HAP-1 (cell line): ENCODE results near the gene REG3G.

Source experiments
- DNase-seq, 2 experiments: peaks; one replicate each; pipeline ENCODE4 v3.0.0-alpha.2; 2016 to 2020; ENCODE audit warnings: low spot score in 2 of 2
- H3K27me3 ChIP-seq: fragments of 250-450 bp; sonication (Bioruptor Pico); 2 replicates; pipeline ENCODE4 v1.5.1; 2020; ENCODE audit warnings: low read depth, mild to moderate bottlenecking, moderate library complexity
- H3K36me3 ChIP-seq: fragments of 250-450 bp; sonication (Bioruptor Pico); replicated peaks from 2 replicates; pipeline ENCODE4 v1.5.1; 2020; ENCODE audit warnings: mild to moderate bottlenecking
- H3K4me1 ChIP-seq: fragments of 250-450 bp; sonication (Bioruptor Pico); 2 replicates; pipeline ENCODE4 v1.5.1; 2020; ENCODE audit warnings: mild to moderate bottlenecking
- H3K4me3 ChIP-seq: fragments of 250-450 bp; sonication (Bioruptor Pico); 2 replicates; pipeline ENCODE4 v1.5.1; 2020; ENCODE audit warnings: mild to moderate bottlenecking, moderate library complexity
- H3K9me3 ChIP-seq: fragments of 250-450 bp; sonication (Bioruptor Pico); 2 replicates; pipeline ENCODE4 v1.5.1; 2020; ENCODE audit warnings: mild to moderate bottlenecking, moderate library complexity
- in situ Hi-C: fragments of 300-500 bp; cut with MboI; formaldehyde crosslinking; loops from 3 replicates; pipeline ENCODE4 v1.14.3; 2020; ENCODE audit warnings: low sequenced_read_pairs, inconsistent platforms, mixed read lengths

Gene REG3G

DNA sequence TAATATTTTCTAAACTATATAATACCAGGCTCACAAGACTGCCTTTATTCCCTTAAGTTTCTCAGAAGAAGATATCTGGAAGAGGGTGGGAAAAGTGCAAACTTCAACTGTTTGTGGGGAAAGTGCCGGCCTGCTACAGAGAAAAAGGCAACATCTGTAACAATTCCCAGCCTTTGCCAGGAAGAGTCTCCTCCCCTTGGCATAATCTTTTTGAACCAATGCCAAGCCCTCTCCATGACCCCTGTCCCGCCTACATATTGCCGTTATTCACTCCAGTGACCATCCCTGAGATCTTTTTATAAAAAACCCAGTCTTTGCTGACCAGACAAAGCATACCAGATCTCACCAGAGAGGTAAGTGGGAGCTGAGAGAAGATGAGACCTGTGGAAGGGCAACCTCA is at the start of gene REG3G:
REG3G (plus strand) TSS at position 282 of the 400 bp plus-strand sequence. CDS start 392 bp downstream, outside the sequence.
- Histone ChIP-seq H3K4me1 (no peaks in the 10 kb centered on the region), H3K27me3 (no peaks in the 10 kb centered on the region), H3K36me3 (no peaks in the 10 kb centered on the region), H3K9me3 (no peaks in the 10 kb centered on the region), H3K4me3 (no peak within 1 kb of the TSS)
- in situ Hi-C loops: no loop called here
- no peak for DNase-seq

GRCh38 chr2:78977661-78978145 is 47.8 kb upstream of the REG3G start:
- Histone ChIP-seq H3K36me3 (no peaks in the 10 kb centered on the region), H3K9me3 (no peaks in the 10 kb centered on the region), H3K27me3 (no peaks in the 10 kb centered on the region), H3K4me1 (no peaks in the 10 kb centered on the region), H3K4me3 (no peak overlapping the region)
- no peak for DNase-seq
- in situ Hi-C loops: loop anchor here (25.0 kb wide), 1 partner anchor 910 kb away; no protein-coding TSS in a partner anchor

DNA sequence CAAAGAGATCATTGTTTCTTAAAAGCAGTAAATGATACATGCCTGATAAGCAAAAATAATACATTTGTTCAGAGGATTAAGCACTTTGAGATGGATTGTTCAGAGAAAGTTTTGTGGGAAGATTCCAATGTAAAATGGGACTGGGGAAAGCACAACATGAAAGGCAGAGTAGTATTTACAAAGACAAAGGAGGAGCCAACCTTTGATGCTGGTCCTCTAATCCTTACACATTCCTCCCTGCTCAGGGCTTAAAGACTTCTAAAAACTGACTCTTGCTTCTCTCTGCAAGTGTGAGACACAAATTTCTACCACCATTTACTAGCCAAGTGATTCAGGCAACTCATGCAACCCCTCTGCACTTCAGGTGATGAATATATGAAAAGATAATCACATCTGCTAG is 47.2 kb upstream of the REG3G start:
- no peak overlapping the region for H3K4me3 ChIP-seq
- H3K36me3 ChIP-seq: no peaks in the 10 kb centered on the region
- H3K9me3 ChIP-seq: no peaks in the 10 kb centered on the region
- no peaks in the 10 kb centered on the region for H3K27me3 ChIP-seq
- in situ Hi-C loops: loop anchor here (25.0 kb wide), 1 partner anchor 909 kb away; no protein-coding TSS in a partner anchor
- DNase-seq: no peak
- H3K4me1 ChIP-seq: no peaks in the 10 kb centered on the region

GRCh38 chr2:78979380-78980151 is 45.9 kb upstream of the REG3G start:
- no peaks in the 10 kb centered on the region for H3K36me3 ChIP-seq
- peak; percentile 40 to 73 for DNase-seq
- H3K4me1 ChIP-seq: no peaks in the 10 kb centered on the region
- in situ Hi-C loops: loop anchor here (25.0 kb wide), 1 partner anchor 908 kb away; no protein-coding TSS in a partner anchor
- no peak overlapping the region for H3K4me3 ChIP-seq
- H3K27me3 ChIP-seq: no peaks in the 10 kb centered on the region
- no peaks in the 10 kb centered on the region for H3K9me3 ChIP-seq

DNA sequence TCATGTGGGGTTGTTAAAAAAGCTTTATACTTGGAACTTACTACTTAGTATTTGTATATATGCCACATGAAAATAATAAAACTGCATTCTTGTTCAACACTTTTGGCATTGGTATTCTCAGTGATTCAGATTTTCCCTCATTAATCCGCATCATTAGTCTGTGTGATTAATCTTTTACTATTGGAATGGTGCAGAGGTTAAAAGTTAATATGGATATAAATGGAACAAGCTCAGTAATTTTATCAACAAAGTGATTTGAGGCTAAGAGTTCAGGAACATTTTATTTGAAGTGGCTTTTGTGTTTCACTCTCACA is 45.4 kb upstream of the REG3G start:
- in situ Hi-C loops: loop anchor here (25.0 kb wide), 1 partner anchor 907 kb away; no protein-coding TSS in a partner anchor
- Histone ChIP-seq H3K36me3 (no peaks in the 10 kb centered on the region), H3K4me1 (no peaks in the 10 kb centered on the region), H3K9me3 (no peaks in the 10 kb centered on the region), H3K27me3 (no peaks in the 10 kb centered on the region), H3K4me3 (no peak overlapping the region)
- DNase-seq: no peak

- Histone ChIP-seq H3K9me3 (no peaks in the 10 kb centered on the region), H3K4me1 (no peaks in the 10 kb centered on the region), H3K27me3 (no peaks in the 10 kb centered on the region), H3K4me3 (no peak overlapping the region), H3K36me3 (no peaks in the 10 kb centered on the region)
- DNase-seq: no peak
- in situ Hi-C loops: loop anchor here (25.0 kb wide), 1 partner anchor 906 kb away; no protein-coding TSS in a partner anchor
Measured at GRCh38 chr2:78980871-78981270, 44.6 kb upstream of the REG3G start.

- Histone ChIP-seq H3K4me1 (no peaks in the 10 kb centered on the region), H3K27me3 (no peaks in the 10 kb centered on the region), H3K9me3 (no peaks in the 10 kb centered on the region), H3K36me3 (no peaks in the 10 kb centered on the region), H3K4me3 (no peak overlapping the region)
- in situ Hi-C loops: loop anchor here (25.0 kb wide), 1 partner anchor 905 kb away; no protein-coding TSS in a partner anchor
- DNase-seq: no peak
Measured at GRCh38 chr2:78982638-78983330, 42.7 kb upstream of the REG3G start.

DNA sequence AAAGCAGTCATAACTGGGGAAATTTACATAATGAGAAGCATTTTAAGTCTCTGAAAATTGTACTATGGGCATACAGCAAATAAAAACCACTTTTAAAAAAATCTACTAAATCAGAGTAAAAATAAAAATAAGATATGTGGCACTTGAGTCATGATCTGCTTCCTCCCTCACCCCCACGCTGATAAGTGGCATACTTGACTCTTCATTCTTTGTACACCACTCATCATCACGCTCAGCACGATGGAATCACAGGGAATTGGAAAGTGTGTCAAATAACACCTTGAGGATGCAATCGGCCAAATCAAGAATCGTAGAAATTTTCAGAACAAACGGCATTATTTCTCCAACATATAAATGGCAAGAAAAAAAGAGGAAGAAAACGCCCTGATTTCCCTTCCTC is 41.1 kb upstream of the REG3G start:
- Histone ChIP-seq H3K4me3 (no peak overlapping the region), H3K36me3 (no peaks in the 10 kb centered on the region), H3K4me1 (no peaks in the 10 kb centered on the region), H3K27me3 (no peaks in the 10 kb centered on the region), H3K9me3 (no peaks in the 10 kb centered on the region)
- DNase-seq: no peak
- in situ Hi-C loops: loop anchor here (25.0 kb wide), 1 partner anchor 903 kb away; no protein-coding TSS in a partner anchor

- H3K36me3 ChIP-seq: no peaks in the 10 kb centered on the region
- no peaks in the 10 kb centered on the region for H3K9me3 ChIP-seq
- H3K27me3 ChIP-seq: no peaks in the 10 kb centered on the region
- H3K4me1 ChIP-seq: no peaks in the 10 kb centered on the region
- DNase-seq: no peak
- no peak overlapping the region for H3K4me3 ChIP-seq
- in situ Hi-C loops: loop anchor here (25.0 kb wide), 1 partner anchor 902 kb away; no protein-coding TSS in a partner anchor
Measured at GRCh38 chr2:78985558-78985957, 39.9 kb upstream of the REG3G start.

- Histone ChIP-seq H3K4me3 (no peak overlapping the region), H3K4me1 (no peaks in the 10 kb centered on the region), H3K9me3 (no peaks in the 10 kb centered on the region), H3K36me3 (no peaks in the 10 kb centered on the region), H3K27me3 (peaks cover 14% of the 10 kb centered on the region)
- no peak for DNase-seq
- in situ Hi-C loops: loop anchor here (25.0 kb wide), 1 partner anchor 898 kb away; no protein-coding TSS in a partner anchor
Measured at GRCh38 chr2:78989051-78989450, 36.5 kb upstream of the REG3G start.

GRCh38 chr2:78992451-78992806 is 33.1 kb upstream of the REG3G start:
- Histone ChIP-seq H3K9me3 (no peaks in the 10 kb centered on the region), H3K36me3 (no peaks in the 10 kb centered on the region), H3K4me1 (no peaks in the 10 kb centered on the region), H3K27me3 (peaks cover 15% of the 10 kb centered on the region), H3K4me3 (no peak overlapping the region)
- DNase-seq: no peak
- in situ Hi-C loops: loop anchor here (25.0 kb wide), 1 partner anchor 895 kb away; no protein-coding TSS in a partner anchor

GRCh38 chr2:78992807-78993517 is 32.5 kb upstream of the REG3G start:
- H3K27me3 ChIP-seq: peaks cover 15% of the 10 kb centered on the region
- no peak for DNase-seq
- H3K4me3 ChIP-seq: no peak overlapping the region
- no peaks in the 10 kb centered on the region for H3K4me1 ChIP-seq
- H3K9me3 ChIP-seq: no peaks in the 10 kb centered on the region
- in situ Hi-C loops: loop anchor here (25.0 kb wide), 1 partner anchor 894 kb away; no protein-coding TSS in a partner anchor
- H3K36me3 ChIP-seq: no peaks in the 10 kb centered on the region

DNA sequence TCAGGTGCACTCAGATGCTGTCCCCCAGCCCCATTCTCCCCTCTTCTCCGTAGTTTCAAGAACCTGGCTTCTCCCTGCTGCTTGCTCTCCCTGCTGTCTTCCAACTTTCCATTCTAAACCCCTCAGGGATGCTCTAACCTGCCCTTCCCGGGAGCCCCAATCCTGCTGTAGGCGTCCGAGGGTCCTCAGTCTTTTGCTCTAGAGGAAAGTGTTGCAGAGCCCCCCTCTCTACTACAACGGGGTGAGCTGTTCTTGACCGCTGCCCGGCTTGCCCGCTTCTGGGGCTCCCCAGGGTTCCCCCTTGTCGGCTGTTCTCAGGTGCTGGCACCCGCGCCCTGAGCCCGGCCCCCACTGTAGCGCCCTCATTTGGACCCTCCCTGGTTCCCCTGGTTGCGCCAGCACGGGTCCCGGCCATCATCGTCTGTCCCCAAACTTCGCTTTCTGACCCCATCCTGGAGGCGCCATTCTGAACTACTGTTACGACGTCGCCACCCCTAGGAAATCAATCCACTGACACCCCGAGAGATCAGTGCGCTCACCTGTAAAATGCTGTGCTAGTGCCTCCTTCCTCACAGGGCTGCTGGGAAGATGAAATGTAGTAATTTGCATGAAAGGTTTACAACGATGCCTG is 31.9 kb upstream of the REG3G start:
- Histone ChIP-seq H3K27me3 (peaks cover 15% of the 10 kb centered on the region), H3K4me1 (no peaks in the 10 kb centered on the region), H3K9me3 (no peaks in the 10 kb centered on the region), H3K4me3 (no peak overlapping the region), H3K36me3 (no peaks in the 10 kb centered on the region)
- DNase-seq: no peak
- in situ Hi-C loops: loop anchor here (25.0 kb wide), 1 partner anchor 894 kb away; no protein-coding TSS in a partner anchor
